ENCODE data around the gene METTL17.
"Not testable (repeated sequence)": the region's sequence is repeated elsewhere in the genome, so short reads cannot be mapped to it uniquely, and the experiment has no call there.

Gene METTL17

DNA sequence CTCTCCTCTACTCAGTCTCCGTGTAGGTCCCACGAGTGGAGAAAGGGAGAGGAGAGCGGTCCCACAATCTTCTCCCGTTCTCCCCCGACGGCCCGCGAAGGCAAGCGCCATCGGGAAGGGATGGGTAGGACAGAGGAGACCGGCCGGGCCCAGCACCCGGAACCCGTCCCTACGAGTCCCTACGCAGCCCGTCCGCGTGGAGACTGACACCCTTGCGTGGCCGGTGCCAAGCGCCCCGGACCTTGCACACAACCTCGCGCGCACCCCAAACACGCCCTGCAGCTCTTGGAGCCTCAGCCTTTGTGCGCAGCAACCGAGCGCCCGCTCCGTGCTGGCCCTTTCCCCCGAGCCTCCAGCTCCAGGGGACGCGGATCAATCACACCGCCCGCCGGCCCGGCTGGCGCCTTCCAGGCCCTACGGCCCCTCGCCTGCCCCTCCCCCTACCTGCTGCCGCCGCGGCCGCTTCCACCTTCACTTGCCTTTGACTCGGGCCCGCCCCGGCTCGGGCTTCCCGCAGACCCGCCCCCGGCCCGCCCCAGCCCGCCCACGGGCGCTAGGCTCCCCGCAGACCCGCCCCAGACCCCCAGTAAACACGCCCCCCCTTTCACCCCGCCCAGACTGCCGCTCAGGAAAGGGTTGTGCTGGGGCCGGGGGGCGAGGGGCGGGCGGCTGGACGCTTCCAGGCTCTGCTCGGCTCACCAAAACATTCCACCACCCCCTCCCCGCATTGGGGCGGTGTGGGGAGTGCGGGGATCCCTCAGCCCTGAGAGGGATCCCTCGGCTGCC, 35.0 kb downstream of the METTL17 start, which contains the start of gene NDRG2:
Gene NDRG2 (minus strand): TSS at position 477 of the 786 bp plus-strand sequence. CDS start 1,746 bp downstream, outside the sequence.
- peak; percentile 82 for DNase-seq (ENCODE audit: low spot score)

- DNase-seq (ENCODE audit: low spot score), result peak; percentile 51
Observed at GRCh38 chr14:21025371-21026273, 35.8 kb downstream of the METTL17 start.

GRCh38 chr14:21026274-21026987, 36.7 kb downstream of the METTL17 start:
- DNase-seq (ENCODE audit: low spot score), result peak; percentile 27

GRCh38 chr14:21026988-21027315, 37.2 kb downstream of the METTL17 start:
- DNase-seq (ENCODE audit: low spot score), result peak; percentile 24

GRCh38 chr14:21029917-21030316, 40.1 kb downstream of the METTL17 start, which contains the start of gene TPPP2:
Gene TPPP2 (plus strand): TSS chr14:21030217. CDS start chr14:21030582, 365 bp downstream.
- DNase-seq (ENCODE audit: low spot score), result no peak

- no peak for DNase-seq (ENCODE audit: low spot score)
Observed at GRCh38 chr14:21030531-21030930, 40.8 kb downstream of the METTL17 start.

DNA sequence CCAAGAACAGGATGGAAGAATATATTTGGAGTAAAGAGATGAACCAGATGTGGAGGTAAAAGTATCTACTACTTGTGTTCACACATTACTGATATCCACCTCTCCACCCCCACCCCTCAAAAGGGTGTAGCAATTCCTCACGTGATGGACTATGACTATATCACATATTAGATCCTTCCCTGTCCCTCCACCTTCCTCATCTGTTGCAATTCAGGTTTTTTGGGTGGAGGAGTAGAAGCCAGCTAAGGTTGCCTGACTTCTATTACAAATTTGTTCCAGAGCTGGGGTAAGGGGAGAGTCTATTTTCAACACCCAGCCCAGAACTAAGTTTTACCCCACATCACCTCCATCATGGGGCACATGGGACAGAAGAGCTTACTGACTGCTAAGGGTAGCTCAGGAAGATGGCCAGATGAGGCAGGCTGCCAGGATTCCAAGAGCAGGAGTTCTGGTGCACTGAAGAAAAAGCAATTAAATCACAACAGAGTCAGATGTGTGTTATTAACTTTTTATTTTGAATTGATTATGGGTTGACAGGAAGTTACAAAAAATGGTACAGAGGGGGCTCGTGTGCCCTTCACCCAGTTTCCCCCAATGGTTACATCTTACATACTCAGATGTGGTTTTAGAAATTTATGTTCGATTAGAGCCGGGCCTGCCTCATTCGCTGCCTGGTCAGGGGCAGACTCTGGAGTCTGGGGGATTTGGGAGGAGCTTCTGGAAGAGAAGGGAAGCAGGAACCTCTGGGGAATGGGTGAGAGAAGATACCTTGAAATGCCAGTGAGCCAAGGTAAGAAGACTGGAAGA, 42.7 kb downstream of the METTL17 start:
- DNase-seq (ENCODE audit: low spot score), result no peak

- no peak for DNase-seq (ENCODE audit: low spot score)
Observed at GRCh38 chr14:21033133-21033698, 43.4 kb downstream of the METTL17 start.

DNA sequence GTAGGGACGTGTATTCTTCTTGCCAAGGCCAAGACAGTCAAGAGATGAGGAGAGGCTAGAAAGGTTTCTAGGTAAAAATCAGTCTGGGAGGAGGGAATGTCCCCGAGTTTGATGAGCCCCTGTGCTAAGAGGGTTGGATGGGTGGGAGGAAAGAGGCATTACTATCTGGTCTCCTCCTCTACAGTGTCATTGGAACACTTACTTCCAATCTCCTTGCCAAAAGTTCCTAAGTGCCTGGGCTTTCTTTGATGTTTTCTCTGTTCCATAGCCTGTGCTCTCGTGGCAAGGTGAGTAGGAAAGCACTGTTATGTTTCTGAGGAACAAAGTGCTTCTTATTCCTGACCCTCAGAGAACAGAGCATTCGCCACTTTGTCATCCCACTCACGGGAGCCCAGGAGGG, 44.9 kb downstream of the METTL17 start, which contains the start of gene RNASE13:
Gene RNASE13 (minus strand): TSS at position 101 of the 400 bp plus-strand sequence. CDS start 519 bp downstream, outside the sequence.
- DNase-seq (ENCODE audit: low spot score), result no peak

GRCh38 chr14:21036751-21037150, 47.0 kb downstream of the METTL17 start:
- no peak for DNase-seq (ENCODE audit: low spot score)

- DNase-seq (ENCODE audit: low spot score), result no peak
Observed at GRCh38 chr14:21037156-21037555, 47.4 kb downstream of the METTL17 start.

GRCh38 chr14:21038441-21039422, 49.0 kb downstream of the METTL17 start:
- DNase-seq (ENCODE audit: low spot score), result no peak

DNA sequence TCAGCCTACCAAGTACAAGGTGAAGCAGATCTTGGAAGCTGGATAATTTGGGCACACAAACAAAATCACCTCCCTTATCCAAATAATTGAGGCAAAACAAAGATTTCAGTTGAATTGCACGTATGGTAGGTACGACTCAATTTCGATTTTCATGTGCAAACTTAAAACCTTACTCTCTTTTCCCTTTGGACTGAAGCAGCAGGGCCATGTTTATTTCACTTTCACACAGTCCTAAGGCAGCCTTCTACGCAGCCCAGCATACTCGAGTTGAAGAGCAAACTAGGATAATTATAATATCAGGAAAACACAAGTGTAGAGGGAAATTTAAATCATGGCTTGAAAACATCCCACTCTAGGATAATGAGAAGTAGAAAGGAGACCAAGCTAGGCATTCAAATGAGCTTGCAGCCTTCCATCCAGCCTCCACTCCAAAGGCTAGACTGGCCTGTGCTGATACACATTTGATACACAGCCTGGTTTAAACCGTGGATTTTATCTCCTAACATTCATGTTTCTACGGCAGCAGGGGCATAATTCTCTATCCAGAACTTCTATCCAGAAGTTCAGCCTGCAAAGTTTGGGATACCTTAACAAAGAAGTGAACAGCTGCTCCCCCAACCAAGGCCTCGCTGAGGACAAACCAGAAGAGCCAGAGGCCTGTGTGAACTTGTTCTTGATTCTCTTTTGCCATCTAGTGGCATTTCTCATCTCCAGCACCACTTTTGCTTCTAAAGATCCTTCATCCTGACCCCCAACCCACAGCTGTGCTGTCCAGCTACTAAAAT, 50.0 kb downstream of the METTL17 start:
- DNase-seq (ENCODE audit: low spot score), result peak; percentile 64

DNA sequence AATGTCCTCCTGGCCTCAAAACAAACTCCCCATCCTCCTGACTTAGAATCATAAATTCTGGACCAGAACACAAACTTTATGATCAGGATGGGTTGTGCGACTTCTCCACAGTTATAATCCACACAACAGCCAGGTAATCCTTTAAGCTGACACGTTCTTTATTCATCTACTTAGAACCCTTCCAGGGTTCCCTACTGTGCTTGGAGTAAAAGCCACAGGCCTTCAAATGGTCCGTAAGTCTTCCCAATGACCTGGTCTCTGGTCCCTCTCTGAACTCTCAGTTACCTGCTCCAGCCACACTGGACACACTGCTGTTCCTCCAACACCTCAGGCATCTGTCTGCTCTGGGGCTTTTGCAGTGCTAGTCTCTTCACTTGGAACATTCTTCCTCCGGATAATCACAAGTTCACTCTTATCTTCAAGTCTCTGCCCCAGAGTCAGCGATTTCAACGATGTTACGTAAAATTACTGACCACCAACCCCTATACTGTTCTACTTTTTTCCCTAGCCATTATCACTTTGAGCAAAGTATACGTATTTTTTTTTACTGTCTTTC, 50.7 kb downstream of the METTL17 start:
- no peak for DNase-seq (ENCODE audit: low spot score)

- not testable (repeated sequence) for DNase-seq (ENCODE audit: low spot score)
Observed at GRCh38 chr14:21040941-21041340, 51.2 kb downstream of the METTL17 start.

GRCh38 chr14:21041676-21042433, 52.1 kb downstream of the METTL17 start, which contains the start of gene RNASE7:
Gene RNASE7 (plus strand): TSS chr14:21042362. CDS start chr14:21042993, 631 bp downstream.
- no peak for DNase-seq (ENCODE audit: low spot score)

DNA sequence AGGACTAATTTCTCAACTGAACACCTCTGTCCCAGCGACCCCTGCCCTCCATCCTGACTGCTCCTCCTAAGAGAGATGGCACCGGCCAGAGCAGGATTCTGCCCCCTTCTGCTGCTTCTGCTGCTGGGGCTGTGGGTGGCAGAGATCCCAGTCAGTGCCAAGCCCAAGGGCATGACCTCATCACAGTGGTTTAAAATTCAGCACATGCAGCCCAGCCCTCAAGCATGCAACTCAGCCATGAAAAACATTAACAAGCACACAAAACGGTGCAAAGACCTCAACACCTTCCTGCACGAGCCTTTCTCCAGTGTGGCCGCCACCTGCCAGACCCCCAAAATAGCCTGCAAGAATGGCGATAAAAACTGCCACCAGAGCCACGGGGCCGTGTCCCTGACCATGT, 53.1 kb downstream of the METTL17 start:
- no peak for DNase-seq (ENCODE audit: low spot score)
